ENCODE results near the gene SHKBP1. TPM values are rescaled to one million over a fixed set of nuclear protein-coding genes. Genes with fewer than 3 reads are reported as not detected.

SHKBP1 gene
- polyA plus RNA-seq, 1 donor from 2014 or later, result 3.8 TPM

- Histone ChIP-seq H4K20me1 (ENCODE audit: insufficient read depth) (no peaks in the 10 kb centered on the region), H3K9me2 (ENCODE audit: insufficient read depth, low read length) (no peaks in the 10 kb centered on the region), H3K9ac (ENCODE audit: low read length) (no peak overlapping the region), H3K27me3 (ENCODE audit: insufficient read depth, low read depth, low read length) (no peaks in the 10 kb centered on the region), H3K79me2 (replicated peaks; ENCODE audit: insufficient read depth, low read length) (no peaks in the 10 kb centered on the region), H3K27ac (ENCODE audit: low read length) (no peak overlapping the region), H3K9me3 (ENCODE audit: low read length) (no peaks in the 10 kb centered on the region), H2AFZ (ENCODE audit: low read depth, low read length) (no peak overlapping the region), H3F3A (ENCODE audit: insufficient read depth, low read length, poor library complexity, severe bottlenecking) (no peaks in the 10 kb centered on the region), H3K4me3 (ENCODE audit: low read length) (no peak overlapping the region), H3K36me3 (ENCODE audit: insufficient read depth, low read length) (no peaks in the 10 kb centered on the region), H3K4me2 (ENCODE audit: low read length) (no peak overlapping the region)
- TF ChIP-seq MXI1 (conservative IDR thresholded peaks at IDR 0.05; ENCODE audit: poor library complexity, severe bottlenecking) (no peak), EP300 (conservative IDR thresholded peaks at IDR 0.05; ENCODE audit: poor library complexity, severe bottlenecking) (no peak), RAD21 (conservative IDR thresholded peaks at IDR 0.05) (no peak), SMC3 (conservative IDR thresholded peaks at IDR 0.05; ENCODE audit: poor library complexity) (no peak), POLR2AphosphoS5 (IDR thresholded peaks at IDR 0.05) (no peak), EZH2 (IDR thresholded peaks at IDR 0.05; ENCODE audit: borderline replicate concordance, insufficient read depth, low read length, poor library complexity, severe bottlenecking) (no peak), REST (IDR thresholded peaks at IDR 0.05; ENCODE audit: borderline replicate concordance) (no peak), TAF1 (IDR thresholded peaks at IDR 0.05; ENCODE audit: low read depth) (no peak)
- TF ChIP-seq, protein P1, sequence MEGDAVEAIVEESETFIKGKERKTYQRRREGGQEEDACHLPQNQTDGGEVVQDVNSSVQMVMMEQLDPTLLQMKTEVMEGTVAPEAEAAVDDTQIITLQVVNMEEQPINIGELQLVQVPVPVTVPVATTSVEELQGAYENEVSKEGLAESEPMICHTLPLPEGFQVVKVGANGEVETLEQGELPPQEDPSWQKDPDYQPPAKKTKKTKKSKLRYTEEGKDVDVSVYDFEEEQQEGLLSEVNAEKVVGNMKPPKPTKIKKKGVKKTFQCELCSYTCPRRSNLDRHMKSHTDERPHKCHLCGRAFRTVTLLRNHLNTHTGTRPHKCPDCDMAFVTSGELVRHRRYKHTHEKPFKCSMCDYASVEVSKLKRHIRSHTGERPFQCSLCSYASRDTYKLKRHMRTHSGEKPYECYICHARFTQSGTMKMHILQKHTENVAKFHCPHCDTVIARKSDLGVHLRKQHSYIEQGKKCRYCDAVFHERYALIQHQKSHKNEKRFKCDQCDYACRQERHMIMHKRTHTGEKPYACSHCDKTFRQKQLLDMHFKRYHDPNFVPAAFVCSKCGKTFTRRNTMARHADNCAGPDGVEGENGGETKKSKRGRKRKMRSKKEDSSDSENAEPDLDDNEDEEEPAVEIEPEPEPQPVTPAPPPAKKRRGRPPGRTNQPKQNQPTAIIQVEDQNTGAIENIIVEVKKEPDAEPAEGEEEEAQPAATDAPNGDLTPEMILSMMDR (IDR thresholded peaks at IDR 0.05; ENCODE audit: poor library complexity, severe bottlenecking), result no peak
These were observed 48.9 kb downstream of the SHKBP1 start for GRCh38 chr19:40625406-40626120.

DNA sequence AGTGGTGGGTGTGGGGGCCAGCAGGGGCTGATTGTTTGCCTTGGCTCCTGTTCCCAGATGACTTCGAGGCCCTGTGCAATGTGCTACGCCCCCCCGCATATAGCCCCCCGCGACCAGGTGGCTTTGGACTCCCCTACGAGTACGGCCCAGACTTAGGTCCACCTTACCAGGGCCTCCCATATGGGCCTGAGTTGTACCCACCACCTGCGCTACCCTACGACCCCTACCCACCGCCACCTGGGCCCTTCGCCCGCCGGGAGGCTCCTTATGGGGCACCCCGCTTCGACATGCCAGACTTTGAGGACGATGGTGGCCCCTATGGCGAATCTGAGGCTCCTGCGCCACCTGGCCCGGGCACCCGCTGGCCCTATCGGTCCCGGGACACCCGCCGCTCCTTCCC, 50.2 kb downstream of the SHKBP1 start:
- Histone ChIP-seq H3K4me3 (ENCODE audit: low read length) (no peak overlapping the region), H3K79me2 (replicated peaks; ENCODE audit: insufficient read depth, low read length) (no peaks in the 10 kb centered on the region), H3K27ac (ENCODE audit: low read length) (no peak overlapping the region), H2AFZ (ENCODE audit: low read depth, low read length) (no peak overlapping the region), H3K9ac (ENCODE audit: low read length) (no peak overlapping the region), H3K27me3 (ENCODE audit: insufficient read depth, low read depth, low read length) (no peaks in the 10 kb centered on the region), H3F3A (ENCODE audit: insufficient read depth, low read length, poor library complexity, severe bottlenecking) (no peaks in the 10 kb centered on the region), H3K4me2 (ENCODE audit: low read length) (no peak overlapping the region), H4K20me1 (ENCODE audit: insufficient read depth) (no peaks in the 10 kb centered on the region), H3K36me3 (ENCODE audit: insufficient read depth, low read length) (no peaks in the 10 kb centered on the region), H3K9me2 (ENCODE audit: insufficient read depth, low read length) (no peaks in the 10 kb centered on the region), H3K9me3 (ENCODE audit: low read length) (no peaks in the 10 kb centered on the region)
- TF ChIP-seq POLR2AphosphoS5 (IDR thresholded peaks at IDR 0.05) (no peak), MXI1 (conservative IDR thresholded peaks at IDR 0.05; ENCODE audit: poor library complexity, severe bottlenecking) (no peak), RAD21 (conservative IDR thresholded peaks at IDR 0.05) (no peak), REST (IDR thresholded peaks at IDR 0.05; ENCODE audit: borderline replicate concordance) (no peak), EP300 (conservative IDR thresholded peaks at IDR 0.05; ENCODE audit: poor library complexity, severe bottlenecking) (no peak), TAF1 (IDR thresholded peaks at IDR 0.05; ENCODE audit: low read depth) (no peak), EZH2 (IDR thresholded peaks at IDR 0.05; ENCODE audit: borderline replicate concordance, insufficient read depth, low read length, poor library complexity, severe bottlenecking) (no peak), SMC3 (conservative IDR thresholded peaks at IDR 0.05; ENCODE audit: poor library complexity) (no peak)
- TF ChIP-seq, protein P1 (IDR thresholded peaks at IDR 0.05; ENCODE audit: poor library complexity, severe bottlenecking), result no peak
